GM18907 (cell line): ENCODE measurements around the gene NSMF.

Source experiments
- ATAC-seq: cut with Tn5 transposase; IDR thresholded peaks from one replicate; pipeline ENCODE4 v1.9.1; 2021; ENCODE audit warnings: mild to moderate bottlenecking, moderate library complexity; ENCODE audit not compliant: unreplicated experiment

NSMF gene

DNA sequence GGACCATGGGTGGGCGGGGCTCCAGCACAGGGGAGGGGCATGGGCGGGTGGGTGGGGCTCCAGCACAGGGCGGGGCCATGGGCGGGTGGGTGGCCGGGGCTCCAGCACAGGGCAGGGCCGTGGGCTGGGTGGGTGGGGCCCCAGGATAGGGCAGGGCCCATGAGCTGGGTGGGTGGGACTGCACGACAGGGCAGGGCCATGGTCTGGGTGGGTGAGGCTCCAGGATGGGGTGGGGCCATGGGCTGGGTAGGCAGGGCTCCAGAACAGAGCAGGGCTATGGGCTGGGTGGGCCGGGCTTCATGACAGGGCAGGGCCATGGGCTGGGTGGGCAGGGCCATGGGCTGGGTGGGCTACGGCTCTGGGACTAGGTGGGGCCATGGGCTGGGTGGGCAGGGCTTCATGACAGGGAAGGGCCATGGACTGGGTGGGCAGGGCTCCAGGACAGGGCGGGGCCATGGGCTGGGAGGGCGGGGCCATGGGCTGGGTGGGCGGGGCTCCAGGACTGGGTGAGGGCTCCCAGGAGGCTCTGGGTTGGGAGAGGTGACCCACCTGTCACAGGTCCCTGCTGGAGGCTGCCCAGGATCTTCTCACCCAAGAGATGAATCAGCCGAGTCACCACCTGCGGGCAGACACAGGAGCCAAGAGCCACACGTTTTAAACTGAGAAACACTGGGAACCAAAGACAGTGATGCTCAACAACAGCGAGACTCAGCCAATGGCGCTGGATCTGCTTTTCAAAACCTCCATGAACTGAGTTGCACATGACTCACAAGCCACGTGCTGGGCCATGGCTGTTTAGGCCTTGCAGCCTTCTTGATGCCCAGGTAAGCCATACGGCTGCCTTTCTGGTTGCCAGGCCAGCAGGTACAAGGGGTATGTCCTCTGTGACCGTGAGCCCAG lies 33.6 kb upstream of the NSMF start:
- ATAC-seq = no peak

DNA sequence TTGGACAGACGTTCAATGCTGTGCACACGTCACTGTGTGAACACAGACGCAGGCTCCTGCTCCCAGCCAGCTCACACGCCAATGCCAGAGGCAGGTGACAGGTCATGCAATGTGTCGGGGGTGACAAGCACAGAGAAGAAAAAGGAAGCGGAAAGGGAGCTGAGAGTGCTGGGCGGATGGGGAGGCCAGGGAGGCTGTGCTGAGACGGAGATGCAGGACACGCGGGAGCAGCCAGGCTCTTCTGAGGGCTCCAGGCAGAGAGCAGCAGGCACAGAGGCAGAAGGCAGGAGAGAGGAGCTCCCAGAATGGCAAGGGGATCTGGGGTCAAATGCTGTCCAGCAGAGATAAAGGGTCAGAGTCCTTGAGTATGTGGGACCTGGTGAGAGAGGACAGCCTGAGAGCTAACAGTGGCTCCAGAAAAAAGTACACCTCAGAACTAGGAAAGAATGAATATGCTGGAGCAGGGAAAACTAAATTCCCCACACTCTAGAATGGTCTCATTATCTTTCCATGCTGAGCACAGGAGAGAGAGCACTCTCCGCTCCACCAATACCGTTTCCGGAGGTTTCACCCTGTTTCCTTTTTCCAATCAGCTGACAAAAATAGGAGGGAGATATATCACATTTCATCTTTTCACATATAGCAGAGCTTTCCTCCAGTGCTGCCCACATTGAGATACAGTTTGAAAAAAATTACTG lies 32.8 kb upstream of the NSMF start:
- ATAC-seq = no peak

DNA sequence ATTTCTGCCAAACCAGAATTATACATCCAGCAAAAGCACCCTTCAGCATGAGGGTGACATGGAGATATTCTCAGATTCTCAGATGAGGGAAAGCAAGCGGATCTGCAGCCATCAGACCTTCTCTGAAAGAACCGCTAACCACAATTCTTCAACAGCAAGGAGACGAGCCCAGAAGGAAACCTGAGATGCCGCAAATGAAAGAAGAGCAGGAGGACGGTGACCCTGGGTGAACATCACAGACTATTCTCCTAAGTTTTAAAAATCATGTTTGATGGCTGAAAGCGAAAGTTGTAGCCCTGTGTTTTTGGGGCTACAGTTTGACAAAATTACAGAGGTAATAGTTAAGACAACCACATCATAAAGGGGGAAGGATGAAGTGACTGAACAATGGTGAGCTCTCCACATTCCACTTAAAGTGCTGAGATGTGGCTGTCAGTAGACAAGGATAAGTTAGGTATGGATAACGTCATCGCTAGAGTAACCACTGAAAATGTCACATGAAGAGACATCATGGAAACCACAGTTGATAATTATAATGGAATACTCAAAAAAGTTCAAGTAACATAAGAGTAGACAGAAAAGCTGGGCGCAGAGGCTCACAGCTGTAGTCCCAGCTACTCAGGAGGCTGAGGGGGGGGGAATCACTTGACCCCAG lies 31.5 kb upstream of the NSMF start:
- ATAC-seq = no peak

DNA sequence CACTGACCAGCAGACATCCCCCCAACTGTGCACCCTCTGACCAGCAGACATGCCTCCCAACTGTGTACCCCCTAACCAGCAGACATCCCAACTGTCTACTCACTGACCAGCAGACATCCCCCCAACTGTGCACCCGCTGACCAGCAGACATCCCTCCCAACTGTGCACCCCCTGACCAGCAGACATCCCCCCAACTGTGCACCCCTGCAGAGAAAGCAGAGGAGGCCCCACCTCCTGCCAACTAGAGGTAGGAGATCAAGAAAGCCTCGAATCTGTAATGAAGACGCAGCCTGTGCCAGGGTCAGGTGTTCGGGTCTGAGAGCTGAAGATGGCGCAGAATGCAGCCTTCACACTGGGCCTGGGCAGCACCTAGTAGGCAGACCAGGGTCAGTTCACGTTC lies 29.8 kb upstream of the NSMF start:
- ATAC-seq = no peak

DNA sequence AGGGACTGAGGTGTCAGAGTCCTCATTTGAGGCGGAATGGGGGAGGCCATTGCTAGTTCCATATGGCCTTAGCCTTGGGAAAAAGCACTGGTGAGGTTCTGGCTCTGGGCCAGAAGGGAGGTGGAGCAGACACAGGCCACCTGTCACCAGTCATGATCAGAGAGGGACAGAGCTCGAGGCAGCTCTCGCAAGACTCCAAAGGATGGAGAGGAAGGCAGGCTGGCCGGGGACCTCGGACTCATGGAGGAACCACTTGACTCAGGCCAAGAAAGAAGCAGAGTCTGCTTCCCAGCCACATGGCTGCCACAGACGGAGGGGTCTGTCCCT lies 29.2 kb upstream of the NSMF start:
- ATAC-seq = no peak

DNA sequence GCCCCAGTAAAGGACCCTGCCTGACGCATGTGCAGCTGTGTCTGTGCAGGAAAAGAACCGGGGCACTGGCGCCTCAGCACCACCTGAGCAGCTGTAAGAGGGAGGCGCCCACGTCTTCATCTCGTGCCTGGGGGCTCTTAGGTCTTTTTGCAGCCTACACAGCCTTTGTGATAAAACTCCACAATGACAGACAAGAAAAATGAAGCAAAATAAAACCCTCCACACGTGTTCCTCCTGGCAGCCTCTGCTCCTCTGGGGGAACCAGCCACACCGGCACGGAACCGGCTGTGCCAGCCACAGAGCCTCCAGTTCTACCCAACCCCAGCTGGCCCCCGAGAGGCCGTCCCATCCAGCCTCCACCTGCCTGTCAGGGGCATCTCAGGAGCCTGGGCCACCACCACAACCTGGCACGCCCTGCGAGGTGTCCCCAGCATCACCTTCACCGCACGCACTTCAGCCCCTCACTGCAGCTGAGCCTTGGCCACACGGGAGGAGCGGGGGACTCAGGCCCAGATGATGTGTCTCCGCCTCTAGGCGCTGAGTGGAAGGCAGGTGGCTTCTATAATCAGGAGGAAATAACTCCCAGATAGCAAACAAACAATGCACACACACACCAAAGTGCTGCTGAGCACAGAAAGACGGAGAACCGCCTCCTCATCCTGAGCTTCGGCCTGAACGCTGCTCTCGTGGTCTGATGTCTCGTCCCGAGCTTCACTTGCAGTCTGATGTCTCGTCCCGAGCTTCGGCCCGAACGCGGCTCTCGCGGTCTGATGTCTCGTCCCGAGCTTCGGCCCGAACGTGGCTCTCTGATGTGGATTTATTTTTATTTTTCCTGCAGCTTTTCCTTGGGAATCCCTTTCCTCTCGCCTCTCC lies 28.6 kb upstream of the NSMF start:
- ATAC-seq = no peak

DNA sequence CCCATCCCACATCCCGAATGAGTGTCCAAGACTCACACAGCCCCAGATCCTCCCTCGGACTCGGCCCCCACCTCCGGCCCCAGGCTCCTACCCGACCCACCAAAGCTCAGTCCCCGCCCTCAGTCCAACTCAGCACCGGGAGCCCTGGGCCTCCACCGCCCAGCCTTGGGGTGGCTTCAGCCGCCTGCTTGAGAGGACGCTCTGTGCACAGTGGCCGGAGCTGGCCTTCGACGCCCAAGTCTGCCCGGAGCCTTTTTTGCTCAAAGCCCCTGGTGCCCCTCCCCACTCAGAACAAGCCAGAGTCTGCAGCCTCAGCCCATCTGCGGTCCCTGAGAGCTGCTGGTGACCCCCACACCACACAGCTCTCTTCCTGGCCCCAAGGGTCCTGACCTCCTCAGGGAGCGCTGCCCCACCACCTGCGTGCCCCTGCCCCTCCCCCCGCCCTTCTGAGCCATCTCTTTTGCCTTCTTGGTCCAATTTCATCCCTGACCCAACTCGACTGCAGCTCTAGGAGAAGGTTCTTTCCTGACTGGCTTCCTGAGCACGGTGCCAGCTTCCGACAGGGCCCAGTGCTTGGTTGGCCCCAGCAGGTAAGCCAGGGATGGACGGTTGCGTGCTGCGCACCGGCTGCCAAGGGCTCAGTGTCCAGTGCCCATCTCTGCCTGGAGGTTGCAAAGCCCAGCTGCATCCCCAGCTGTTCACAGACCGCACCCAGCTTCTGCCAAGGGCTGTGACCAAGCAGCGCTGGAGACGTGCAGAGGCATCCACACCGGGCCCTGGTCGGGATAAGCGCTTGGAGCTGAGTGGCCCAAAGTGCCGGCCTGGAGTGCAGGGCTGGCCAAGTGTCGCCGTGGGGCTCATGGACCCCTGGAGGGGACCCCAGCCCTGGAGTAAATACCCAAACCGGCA lies 27.7 kb upstream of the NSMF start:
- ATAC-seq = no peak

DNA sequence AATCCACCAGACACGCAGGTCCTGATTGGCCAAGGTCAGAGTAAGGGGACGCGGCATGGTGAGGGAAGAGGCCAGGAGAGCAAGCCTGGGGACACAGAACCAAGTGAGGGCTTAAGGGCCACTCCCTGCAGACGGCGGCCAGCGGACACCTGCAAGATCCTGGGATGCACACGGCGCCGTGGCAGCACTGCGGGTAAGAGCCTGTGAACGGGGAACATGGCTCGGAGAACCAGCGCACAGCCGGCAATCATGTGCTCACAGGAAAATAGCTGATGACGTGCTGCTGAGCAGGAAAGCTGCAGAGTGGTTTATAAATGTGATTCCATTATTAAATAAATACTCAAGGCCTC lies 27.0 kb upstream of the NSMF start:
- ATAC-seq = no peak

DNA sequence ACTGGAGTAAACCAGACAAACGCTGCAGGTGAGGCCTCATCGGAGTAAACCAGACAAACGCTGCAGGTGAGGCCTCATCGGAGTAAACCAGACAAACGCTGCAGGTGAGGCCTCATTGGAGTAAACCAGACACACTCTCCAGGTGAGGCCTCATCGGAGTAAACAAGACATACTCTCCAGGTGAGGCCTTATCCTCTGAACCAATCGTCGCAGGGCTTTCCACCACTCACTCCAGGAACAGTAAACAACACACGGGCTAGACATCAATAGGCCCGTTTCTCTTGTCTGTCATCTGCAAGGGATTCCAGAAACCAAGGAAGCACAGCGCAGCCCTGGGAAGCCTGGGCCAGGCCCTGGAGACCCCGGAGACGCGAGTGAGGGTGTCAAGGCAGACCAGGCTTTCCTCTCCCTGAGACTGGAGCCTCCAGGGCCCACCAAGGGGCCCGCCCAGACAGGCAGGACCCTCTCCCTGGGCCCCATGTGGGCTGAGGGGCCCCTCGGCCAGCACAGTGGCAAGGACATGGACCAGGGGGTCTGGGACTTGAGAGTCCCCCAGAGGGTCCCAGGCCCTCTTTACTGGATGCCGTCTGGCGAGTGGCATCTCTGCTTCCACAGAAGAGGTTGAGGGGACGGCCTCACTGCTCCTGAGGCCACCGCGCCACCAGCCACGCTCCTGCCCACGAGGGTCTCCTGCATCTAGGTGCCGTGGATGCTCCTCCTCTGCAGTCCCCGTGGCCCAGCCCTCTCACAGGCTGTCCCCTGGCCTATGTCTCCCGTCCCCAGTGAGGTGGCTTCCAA lies 26.4 kb upstream of the NSMF start:
- ATAC-seq = no peak

DNA sequence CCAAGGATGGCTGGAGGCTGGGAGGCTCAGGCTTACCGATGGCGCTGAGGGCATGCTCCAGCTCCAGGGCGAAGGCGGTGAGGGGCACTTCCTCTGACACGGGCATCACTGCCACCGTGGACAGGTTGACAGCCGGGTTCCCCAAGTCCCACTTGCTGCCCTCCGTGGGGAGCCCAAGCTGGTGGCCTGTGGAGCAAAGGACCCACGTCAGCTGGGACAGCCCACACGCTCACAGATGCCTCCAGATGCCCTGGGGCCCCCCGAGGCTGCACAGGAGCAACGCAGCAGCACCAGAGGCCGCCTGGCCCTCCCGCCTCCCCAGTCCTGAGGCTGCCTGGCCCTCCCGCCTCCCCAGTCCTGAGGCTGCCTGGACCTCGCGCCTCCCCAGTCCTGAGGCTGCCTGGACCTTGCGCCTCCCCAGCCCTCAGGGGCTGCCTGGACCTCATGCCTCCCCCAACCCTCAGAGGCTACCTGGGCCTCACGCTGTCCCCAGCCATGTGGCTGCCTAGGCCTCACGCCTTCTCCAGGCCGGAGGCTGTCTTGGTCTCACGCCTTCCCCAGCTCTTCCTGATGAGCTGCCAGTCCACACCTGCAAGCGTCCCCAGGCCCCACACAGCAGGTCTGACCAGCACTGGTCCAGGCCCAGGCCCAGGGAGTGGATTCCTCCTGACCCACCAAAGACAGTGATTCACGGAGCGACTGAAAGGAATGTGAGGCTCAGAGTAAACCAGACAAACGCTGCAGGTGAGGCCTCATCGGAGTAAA lies 25.6 kb upstream of the NSMF start:
- ATAC-seq = no peak

DNA sequence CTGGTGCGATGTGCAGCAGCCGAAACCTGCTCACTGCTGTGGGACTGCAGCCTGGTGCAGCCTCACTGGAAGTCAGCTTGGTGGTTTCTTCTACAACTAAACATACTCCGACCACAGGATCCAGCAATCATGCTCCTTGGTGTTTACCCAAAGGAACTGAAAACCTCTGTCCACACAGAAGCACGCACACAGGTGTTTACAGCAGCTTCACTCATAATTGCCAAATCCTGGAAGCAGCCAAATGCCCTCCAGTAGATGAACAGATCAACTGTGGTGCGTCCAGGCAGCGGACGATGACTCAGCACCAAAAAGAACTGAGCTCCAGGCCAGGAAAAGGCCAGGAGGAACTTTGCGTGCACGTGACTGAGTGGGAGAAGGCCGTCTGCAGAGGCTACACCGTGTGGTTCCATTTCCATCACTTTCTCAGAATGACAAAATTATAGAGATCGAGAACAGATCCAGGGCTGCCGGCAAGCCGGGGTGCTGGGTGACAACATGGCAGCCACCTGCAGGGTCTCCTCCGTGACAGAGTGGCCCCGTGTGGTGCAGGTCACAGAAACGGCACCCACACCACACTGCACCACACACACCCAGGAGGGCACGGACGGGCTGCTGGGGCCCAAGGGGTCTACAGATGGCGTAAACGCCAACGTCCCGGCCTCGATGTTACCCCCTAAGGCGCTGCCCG lies 23.1 kb upstream of the NSMF start:
- ATAC-seq = no peak

DNA sequence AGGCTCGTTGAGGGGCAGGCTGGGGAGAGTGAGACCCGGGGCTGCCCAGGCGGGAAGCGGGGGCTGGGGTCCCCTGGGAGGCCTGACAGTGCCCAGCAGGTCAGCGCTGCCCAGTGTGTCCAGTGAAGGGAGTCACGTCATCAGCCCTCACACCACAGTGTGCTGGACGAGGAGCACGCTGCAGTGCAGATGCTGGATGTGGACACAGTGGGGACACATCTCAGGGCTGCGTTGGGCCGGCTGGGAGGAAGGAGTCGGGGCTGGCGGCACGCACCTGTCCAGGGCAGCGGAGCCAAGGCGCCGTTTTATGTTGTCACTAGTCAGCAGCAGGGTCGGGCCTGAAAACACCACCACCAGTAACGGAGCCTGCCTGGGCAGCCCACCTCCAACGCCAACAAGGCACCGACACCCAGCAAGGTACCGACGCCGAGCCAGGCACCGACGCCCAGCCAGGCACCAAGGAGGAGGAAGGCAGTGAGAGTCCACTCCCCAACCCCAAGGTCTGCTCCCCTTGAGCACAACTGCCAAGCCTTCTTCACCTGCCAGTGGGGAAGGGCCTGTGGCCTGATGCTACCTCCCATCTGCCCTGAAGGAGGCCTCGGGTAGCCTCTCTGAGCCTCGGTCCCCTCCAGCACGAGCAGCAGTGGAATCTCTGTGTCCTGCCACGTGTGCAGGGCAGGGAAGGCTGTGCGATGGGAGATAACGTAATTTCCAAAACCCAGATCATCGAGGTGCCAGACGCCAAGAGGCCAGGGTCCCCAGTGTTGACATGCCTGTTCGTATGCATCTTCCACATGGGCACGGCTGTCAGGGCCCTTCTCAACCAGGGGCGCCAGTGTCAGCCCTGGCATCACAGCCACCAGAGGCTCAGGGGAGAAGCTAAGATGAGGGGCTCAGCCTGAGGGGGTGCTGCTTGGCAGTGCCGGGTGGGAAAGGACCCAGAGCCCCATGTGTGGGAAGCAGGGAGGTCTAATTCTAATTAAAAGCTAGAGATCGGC lies 21.9 kb upstream of the NSMF start:
- ATAC-seq = no peak

DNA sequence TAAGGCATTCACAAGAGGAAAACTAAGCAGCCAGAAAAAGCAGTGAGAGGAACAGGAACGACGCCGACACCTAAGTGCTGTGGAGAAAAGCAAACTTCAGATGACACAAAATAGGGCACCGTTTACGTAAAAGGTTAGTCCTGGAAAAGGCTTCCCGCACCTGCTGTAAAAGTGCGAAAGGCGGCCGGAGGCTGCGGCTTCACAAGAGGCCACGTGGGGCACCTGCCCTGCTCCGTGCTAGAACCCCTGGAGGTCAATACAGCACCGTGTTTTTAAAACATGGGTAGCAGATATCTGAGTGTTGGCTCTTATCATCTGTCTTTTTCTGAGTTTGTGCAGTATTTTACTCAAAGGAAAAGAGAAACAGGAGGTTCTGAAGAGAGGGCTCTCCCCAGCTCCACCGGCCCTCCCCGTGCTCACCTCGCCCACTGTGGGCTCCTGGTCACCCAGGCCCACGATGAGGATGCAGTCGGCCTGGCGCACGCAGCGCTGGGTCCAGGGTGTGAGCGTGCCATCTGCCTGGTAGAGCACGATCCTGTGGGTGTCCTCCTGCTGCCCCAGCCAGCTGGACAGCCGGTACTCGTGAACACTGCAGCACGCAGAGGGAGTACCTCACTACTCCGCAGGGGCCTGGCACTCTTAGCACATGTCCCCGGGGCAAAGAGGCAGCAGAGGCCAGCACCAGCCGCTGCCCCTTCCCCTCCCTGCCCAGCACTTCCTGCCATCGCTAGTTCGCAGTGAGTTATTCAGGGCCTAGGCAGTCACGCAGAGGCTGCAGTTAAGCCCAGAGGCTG lies 21.0 kb upstream of the NSMF start:
- no peak for ATAC-seq

DNA sequence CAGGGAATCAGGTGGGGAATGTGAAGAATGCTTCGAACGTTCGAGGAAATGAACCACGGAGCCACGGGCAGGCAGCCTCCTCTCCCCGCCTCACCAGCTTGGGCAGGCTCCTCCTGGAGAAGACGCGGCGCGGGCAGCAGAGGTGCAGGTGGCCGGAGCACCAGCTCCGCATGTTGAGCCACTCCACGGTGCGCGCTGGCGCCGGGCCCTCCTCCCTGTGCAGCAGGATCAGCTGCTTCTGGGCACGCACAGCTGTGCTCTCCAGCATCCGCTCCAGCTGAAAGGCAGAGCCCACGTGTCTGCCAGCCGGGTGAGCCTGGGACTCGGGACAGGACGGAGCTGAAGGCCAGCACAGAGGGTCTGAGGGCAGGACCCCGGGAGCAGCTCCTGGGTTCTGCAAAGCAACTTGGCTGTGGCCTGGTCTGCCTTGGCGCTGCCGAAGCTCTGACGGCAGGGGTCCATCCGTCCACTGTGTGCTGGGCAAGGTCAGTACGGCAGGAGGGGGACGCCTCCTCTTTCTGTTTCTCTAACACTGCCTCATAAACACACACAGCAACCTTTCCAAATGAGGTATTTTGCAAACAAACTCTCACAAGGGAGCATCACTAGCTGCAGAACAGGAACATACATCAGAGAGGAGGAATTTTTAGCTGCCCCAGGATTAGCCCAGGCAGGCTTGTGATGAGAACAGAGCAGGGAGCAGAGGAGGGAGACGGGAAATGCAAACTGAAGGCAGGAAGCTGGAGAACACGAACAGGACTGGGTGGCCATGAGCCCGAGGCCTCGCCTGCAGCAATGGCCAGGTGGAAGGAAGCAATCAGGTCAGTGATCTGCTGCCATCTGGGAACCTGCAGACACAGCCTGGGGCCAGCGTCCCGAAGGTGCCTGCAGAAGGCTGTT lies 20.1 kb upstream of the NSMF start:
- no peak for ATAC-seq

DNA sequence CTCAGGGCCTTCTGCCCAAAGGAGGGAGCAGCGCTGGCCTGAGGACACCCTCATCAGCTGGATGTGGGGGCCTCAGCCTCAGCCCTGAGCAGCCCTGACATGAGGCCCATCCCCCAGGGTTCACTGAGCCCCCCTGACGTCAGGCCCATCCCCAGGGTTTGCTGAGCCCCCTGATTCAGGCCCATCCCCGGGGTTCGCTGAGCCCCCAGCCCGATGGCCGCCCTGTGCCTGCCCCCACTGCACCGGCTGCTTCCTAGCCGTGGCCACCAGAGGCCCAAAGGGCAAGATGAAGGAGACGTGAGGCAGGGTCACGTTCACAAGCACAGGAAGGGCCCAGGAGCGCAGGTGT lies 19.5 kb upstream of the NSMF start:
- no peak for ATAC-seq
